Measurements from ENCODE around the gene FIBP. TPM values are rescaled to one million over a fixed set of nuclear protein-coding genes. Genes with fewer than 3 reads are reported as not detected.

The FIBP gene
- total RNA-seq, 1 experiment from 2014 or later = 221 TPM

DNA sequence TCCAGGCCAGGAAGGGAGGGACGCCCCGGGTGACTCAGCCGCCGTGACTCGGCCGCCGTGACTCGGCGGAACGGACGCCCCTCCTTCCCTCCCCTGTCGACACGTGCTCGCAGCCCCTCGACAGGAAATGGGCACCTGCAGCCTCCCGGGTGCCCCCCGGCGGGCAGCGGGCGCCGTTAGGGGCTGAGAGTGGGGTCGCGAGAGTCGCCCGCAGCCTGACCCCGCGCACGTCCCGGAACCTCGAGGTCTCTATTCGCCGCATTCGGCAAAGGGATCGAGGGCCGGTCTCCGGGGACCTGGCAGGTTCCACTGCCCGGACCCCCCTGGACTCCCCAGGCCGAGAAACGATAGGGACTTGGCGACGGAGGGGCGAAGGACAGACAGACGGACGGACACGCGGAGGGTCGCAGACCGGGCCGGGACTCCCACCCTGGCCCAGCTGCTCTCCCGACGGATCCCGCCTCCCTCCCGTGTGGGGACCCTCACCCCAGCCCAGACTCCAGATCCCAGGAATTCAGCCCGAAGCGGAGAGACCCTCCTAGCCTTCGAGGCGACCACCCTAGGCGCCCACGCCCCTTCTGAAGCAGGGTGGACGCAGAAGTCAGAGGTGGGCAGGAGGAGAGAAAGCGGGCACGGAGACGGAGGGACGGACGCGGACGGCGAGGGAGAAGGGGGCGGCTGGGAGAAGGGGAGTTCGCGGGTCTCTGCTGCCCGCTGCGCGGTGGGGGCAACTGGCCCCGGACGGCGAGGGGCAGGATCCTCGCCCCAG lies 11.3 kb upstream of the FIBP start:
- TF ChIP-seq, protein P1, sequence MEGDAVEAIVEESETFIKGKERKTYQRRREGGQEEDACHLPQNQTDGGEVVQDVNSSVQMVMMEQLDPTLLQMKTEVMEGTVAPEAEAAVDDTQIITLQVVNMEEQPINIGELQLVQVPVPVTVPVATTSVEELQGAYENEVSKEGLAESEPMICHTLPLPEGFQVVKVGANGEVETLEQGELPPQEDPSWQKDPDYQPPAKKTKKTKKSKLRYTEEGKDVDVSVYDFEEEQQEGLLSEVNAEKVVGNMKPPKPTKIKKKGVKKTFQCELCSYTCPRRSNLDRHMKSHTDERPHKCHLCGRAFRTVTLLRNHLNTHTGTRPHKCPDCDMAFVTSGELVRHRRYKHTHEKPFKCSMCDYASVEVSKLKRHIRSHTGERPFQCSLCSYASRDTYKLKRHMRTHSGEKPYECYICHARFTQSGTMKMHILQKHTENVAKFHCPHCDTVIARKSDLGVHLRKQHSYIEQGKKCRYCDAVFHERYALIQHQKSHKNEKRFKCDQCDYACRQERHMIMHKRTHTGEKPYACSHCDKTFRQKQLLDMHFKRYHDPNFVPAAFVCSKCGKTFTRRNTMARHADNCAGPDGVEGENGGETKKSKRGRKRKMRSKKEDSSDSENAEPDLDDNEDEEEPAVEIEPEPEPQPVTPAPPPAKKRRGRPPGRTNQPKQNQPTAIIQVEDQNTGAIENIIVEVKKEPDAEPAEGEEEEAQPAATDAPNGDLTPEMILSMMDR (conservative IDR thresholded peaks at IDR 0.05; ENCODE audit: low read depth, low read length) = no peak
- TF ChIP-seq EZH2phosphoT487 (IDR thresholded peaks at IDR 0.05; ENCODE audit: borderline replicate concordance, low read length) (no peak), EZH2 (IDR thresholded peaks at IDR 0.05; ENCODE audit: low read length, unreplicated experiment) (no peak)
- ATAC-seq (peak; percentile 6), DNase-seq (peak; percentile 91)
- ChIA-PET POLR2A (ENCODE audit: unreplicated experiment) (interaction anchor here (0.6 to 2.9 kb wide), 6 partner anchors 8 to 38 kb away, joined by 3 to 31 read pairs (median 13); partner anchors contain the start of gene CCDC85B), CTCF (interaction anchor here (0.9 kb wide), 1 partner anchor 16 kb away, joined by 3 read pairs; no protein-coding TSS in a partner anchor)
- no peak overlapping the region for H2AFZ ChIP-seq (ENCODE audit: low read length)
- H3K4me3 ChIP-seq (ENCODE audit: low read length) = peak overlapping the region; percentile 78
- peaks cover 36% of the 10 kb centered on the region for H3F3A ChIP-seq (ENCODE audit: low read length, unreplicated experiment)
- peaks cover 48% of the 10 kb centered on the region for H3K36me3 ChIP-seq (ENCODE audit: low read depth, low read length)
- H3K27ac ChIP-seq (ENCODE audit: low read length) = peak overlapping the region; percentile 96
- H3K27me3 ChIP-seq (ENCODE audit: low read length) = no peaks in the 10 kb centered on the region
- peak overlapping the region; percentile 96 for H3K4me2 ChIP-seq (ENCODE audit: low read length)
- H3K4me1 ChIP-seq (ENCODE audit: insufficient read depth, low read length) = peaks cover 57% of the 10 kb centered on the region
- H3K9ac ChIP-seq (ENCODE audit: low read length) = peak overlapping the region; percentile 98
- intact Hi-C loops (cut with micrococcal nuclease) = loop anchor here (1.0 kb wide), 1 partner anchor 12 kb away; no protein-coding TSS in a partner anchor
- no peaks in the 10 kb centered on the region for H3K9me2 ChIP-seq (replicated peaks; ENCODE audit: low read length)
- H4K20me1 ChIP-seq (ENCODE audit: low read length) = peaks cover 46% of the 10 kb centered on the region
- peaks cover 94% of the 10 kb centered on the region for H3K79me2 ChIP-seq (ENCODE audit: low read length)
- no peaks in the 10 kb centered on the region for H3K9me3 ChIP-seq (ENCODE audit: low read length)
- no TSS peak for BruUV-seq (replicated peaks)

DNA sequence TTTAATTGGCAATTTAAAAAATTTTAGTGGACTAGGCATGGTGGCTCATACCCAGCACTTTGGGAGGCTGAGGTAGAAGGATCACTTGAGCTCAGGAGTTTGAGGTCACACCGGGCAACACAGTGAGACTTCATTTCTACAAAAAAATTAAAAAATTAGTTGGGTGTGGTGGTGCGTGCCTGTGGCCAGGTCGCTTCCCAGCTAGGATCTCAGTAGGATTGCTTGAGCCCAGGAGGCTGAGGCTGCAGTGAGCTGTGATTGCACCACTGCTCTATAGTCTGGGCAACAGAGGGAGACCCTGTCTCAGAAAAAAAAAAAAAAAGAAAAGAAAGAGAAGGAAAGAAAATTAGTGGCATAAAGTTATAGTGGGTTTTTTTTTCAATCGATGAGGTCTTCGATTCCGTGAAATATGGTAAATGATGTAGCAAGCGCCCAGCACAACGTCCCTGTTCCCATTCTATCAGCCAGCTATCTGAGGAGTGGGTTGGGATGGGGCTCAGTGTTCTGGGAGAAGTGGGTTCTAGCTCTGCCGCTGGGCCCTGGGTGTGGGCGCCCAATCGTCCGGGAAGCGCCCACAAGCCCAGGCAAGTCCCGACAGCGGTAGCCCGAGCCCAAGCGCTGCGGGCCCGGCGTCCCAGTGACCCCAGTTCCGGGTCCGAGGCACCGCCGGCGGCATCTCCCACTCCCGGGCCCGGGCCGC lies 10.5 kb upstream of the FIBP start:
- DNase-seq (no peak), ATAC-seq (no peak)
- CTCF ChIA-PET = interaction anchor here (0.5 to 0.6 kb wide), 2 partner anchors 11 to 283 kb away, joined by 3 to 7 read pairs; partner anchors contain the start of genes FIBP and PCNX3
- POLR2A ChIA-PET (ENCODE audit: unreplicated experiment) = interaction anchor here (0.5 to 1.7 kb wide), 6 partner anchors 10 to 38 kb away, joined by 3 to 14 read pairs (median 8); partner anchors contain the start of gene FIBP
- H3K4me3 ChIP-seq (ENCODE audit: low read length) = peak overlapping the region; percentile 78
- peaks cover 97% of the 10 kb centered on the region for H3K79me2 ChIP-seq (ENCODE audit: low read length)
- no peaks in the 10 kb centered on the region for H3K9me2 ChIP-seq (replicated peaks; ENCODE audit: low read length)
- H3K9me3 ChIP-seq (ENCODE audit: low read length) = no peaks in the 10 kb centered on the region
- peaks cover 43% of the 10 kb centered on the region for H3F3A ChIP-seq (ENCODE audit: low read length, unreplicated experiment)
- intact Hi-C loops (cut with micrococcal nuclease) = no loop called here
- peak overlapping the region; percentile 98 for H3K9ac ChIP-seq (ENCODE audit: low read length)
- H4K20me1 ChIP-seq (ENCODE audit: low read length) = peaks cover 52% of the 10 kb centered on the region
- peaks cover 59% of the 10 kb centered on the region for H3K4me1 ChIP-seq (ENCODE audit: insufficient read depth, low read length)
- no peak for TF ChIP-seq EZH2phosphoT487 (IDR thresholded peaks at IDR 0.05; ENCODE audit: borderline replicate concordance, low read length)
- TF ChIP-seq, protein P1 (conservative IDR thresholded peaks at IDR 0.05; ENCODE audit: low read depth, low read length) = no peak
- no peak for TF ChIP-seq EZH2 (IDR thresholded peaks at IDR 0.05; ENCODE audit: low read length, unreplicated experiment)
- peak overlapping the region; percentile 96 for H3K4me2 ChIP-seq (ENCODE audit: low read length)
- peak overlapping the region; percentile 96 for H3K27ac ChIP-seq (ENCODE audit: low read length)
- H3K27me3 ChIP-seq (ENCODE audit: low read length) = no peaks in the 10 kb centered on the region
- H2AFZ ChIP-seq (ENCODE audit: low read length) = no peak overlapping the region
- H3K36me3 ChIP-seq (ENCODE audit: low read depth, low read length) = peaks cover 54% of the 10 kb centered on the region
- TSS peak; percentile 28 for BruUV-seq (replicated peaks)
